ENCODE data around the gene SLC35A3. TPM values are rescaled to one million over a fixed set of nuclear protein-coding genes. Genes with fewer than 3 reads are reported as not detected.

Gene SLC35A3
- total and polyA plus RNA-seq, 10 of the 15 experiments (the other 5 are each of a cell fraction or from before 2014, with no cell fraction given), result 3.6 to 24.3 (median 15.4) TPM

DNA sequence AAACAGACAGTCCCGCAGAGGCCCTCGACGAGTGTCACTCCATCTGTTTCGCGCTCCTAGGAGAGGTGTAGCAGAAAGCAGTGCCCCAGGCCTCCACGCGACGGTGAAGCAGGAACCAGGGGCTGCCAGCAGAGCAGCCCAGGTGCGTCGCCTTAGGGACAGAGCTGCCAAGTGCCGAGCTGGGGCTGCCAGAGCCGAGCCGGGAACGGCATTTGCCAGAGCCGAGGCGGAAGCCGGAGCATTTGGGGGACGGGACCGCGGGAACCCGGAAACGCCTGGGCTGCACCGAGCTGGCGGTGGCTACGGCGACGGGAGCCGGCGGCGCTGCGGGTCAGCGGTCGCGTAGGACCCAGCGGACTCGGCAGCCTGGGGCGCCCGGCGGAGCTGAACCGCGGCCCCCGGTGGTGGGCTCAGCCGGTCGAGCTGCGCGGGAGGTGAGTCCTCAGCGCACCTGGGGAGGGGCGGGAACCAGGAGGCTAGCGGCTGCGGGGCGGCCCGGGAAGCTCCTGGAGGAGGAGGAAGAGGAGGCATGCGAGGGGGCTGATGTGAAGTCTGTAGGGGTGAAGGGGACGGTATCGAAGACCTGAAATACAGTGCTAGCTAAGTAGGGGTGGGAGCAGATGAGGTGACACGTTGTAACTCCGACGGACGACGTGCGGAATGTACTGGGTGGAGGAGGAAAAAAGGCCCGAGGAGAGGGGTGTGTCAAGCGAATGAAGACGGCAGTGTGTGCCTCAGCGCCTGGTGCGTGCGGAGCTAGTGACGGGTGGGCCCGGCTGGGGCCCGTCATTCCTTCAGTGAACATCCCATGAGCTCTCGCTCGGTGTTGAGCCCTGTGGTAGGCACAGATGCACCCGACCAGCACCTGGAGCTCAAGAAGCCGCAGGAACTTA is at the start of gene SLC35A3 (continued):
- TF ChIP-seq, protein P1, sequence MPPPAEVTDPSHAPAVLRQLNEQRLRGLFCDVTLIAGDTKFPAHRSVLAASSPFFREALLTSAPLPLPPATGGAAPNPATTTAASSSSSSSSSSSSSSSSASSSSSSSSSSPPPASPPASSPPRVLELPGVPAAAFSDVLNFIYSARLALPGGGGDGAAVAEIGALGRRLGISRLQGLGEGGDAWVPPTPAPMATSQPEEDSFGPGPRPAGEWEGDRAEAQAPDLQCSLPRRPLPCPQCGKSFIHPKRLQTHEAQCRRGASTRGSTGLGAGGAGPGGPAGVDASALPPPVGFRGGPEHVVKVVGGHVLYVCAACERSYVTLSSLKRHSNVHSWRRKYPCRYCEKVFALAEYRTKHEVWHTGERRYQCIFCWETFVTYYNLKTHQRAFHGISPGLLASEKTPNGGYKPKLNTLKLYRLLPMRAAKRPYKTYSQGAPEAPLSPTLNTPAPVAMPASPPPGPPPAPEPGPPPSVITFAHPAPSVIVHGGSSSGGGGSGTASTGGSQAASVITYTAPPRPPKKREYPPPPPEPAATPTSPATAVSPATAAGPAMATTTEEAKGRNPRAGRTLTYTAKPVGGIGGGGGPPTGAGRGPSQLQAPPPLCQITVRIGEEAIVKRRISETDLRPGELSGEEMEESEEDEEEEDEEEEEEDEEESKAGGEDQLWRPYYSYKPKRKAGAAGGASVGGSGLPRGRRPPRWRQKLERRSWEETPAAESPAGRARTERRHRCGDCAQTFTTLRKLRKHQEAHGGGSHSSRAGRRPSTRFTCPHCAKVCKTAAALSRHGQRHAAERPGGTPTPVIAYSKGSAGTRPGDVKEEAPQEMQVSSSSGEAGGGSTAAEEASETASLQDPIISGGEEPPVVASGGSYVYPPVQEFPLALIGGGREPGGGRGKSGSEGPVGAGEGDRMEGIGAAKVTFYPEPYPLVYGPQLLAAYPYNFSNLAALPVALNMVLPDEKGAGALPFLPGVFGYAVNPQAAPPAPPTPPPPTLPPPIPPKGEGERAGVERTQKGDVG (CRISPR knock-in tag; IDR thresholded peaks at IDR 0.05), result no peak
- peak; percentile 57 for TF ChIP-seq KLF5 (IDR thresholded peaks at IDR 0.05; ENCODE audit: partially characterized antibody)
- peak; percentile 93 for TF ChIP-seq IKZF1 (conservative IDR thresholded peaks at IDR 0.05)
- no peak for TF ChIP-seq BRCA1 (IDR thresholded peaks at IDR 0.05; ENCODE audit: low read depth, low read length)
- TF ChIP-seq, protein P2, sequence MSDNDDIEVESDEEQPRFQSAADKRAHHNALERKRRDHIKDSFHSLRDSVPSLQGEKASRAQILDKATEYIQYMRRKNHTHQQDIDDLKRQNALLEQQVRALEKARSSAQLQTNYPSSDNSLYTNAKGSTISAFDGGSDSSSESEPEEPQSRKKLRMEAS (IDR thresholded peaks at IDR 0.05; ENCODE audit: low read depth, low read length), result peak; percentile 78; the same call in 1 of the 2 replicates
- no peak for TF ChIP-seq EZH2 (IDR thresholded peaks at IDR 0.05; ENCODE audit: borderline replicate concordance, control insufficient read depth, low read depth, low read length)
- TF ChIP-seq, protein P3, sequence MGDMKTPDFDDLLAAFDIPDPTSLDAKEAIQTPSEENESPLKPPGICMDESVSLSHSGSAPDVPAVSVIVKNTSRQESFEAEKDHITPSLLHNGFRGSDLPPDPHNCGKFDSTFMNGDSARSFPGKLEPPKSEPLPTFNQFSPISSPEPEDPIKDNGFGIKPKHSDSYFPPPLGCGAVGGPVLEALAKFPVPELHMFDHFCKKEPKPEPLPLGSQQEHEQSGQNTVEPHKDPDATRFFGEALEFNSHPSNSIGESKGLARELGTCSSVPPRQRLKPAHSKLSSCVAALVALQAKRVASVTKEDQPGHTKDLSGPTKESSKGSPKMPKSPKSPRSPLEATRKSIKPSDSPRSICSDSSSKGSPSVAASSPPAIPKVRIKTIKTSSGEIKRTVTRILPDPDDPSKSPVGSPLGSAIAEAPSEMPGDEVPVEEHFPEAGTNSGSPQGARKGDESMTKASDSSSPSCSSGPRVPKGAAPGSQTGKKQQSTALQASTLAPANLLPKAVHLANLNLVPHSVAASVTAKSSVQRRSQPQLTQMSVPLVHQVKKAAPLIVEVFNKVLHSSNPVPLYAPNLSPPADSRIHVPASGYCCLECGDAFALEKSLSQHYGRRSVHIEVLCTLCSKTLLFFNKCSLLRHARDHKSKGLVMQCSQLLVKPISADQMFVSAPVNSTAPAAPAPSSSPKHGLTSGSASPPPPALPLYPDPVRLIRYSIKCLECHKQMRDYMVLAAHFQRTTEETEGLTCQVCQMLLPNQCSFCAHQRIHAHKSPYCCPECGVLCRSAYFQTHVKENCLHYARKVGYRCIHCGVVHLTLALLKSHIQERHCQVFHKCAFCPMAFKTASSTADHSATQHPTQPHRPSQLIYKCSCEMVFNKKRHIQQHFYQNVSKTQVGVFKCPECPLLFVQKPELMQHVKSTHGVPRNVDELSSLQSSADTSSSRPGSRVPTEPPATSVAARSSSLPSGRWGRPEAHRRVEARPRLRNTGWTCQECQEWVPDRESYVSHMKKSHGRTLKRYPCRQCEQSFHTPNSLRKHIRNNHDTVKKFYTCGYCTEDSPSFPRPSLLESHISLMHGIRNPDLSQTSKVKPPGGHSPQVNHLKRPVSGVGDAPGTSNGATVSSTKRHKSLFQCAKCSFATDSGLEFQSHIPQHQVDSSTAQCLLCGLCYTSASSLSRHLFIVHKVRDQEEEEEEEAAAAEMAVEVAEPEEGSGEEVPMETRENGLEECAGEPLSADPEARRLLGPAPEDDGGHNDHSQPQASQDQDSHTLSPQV (IDR thresholded peaks at IDR 0.05), result no peak
- TF ChIP-seq NR2F1 (conservative IDR thresholded peaks at IDR 0.05), result peak; percentile 81
- TF ChIP-seq SMAD5 (IDR thresholded peaks at IDR 0.05; ENCODE audit: low read depth), result peak; percentile 29; the same call in 1 of the 2 replicates
- TF ChIP-seq TCF7 (IDR thresholded peaks at IDR 0.05; ENCODE audit: borderline replicate concordance), result no peak
- TF ChIP-seq, protein P4, sequence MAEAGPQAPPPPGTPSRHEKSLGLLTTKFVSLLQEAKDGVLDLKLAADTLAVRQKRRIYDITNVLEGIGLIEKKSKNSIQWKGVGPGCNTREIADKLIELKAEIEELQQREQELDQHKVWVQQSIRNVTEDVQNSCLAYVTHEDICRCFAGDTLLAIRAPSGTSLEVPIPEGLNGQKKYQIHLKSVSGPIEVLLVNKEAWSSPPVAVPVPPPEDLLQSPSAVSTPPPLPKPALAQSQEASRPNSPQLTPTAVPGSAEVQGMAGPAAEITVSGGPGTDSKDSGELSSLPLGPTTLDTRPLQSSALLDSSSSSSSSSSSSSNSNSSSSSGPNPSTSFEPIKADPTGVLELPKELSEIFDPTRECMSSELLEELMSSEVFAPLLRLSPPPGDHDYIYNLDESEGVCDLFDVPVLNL (IDR thresholded peaks at IDR 0.05; ENCODE audit: low read depth, low read length), result peak; percentile 64
- TF ChIP-seq, protein P5, sequence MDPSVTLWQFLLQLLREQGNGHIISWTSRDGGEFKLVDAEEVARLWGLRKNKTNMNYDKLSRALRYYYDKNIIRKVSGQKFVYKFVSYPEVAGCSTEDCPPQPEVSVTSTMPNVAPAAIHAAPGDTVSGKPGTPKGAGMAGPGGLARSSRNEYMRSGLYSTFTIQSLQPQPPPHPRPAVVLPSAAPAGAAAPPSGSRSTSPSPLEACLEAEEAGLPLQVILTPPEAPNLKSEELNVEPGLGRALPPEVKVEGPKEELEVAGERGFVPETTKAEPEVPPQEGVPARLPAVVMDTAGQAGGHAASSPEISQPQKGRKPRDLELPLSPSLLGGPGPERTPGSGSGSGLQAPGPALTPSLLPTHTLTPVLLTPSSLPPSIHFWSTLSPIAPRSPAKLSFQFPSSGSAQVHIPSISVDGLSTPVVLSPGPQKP (IDR thresholded peaks at IDR 0.05; ENCODE audit: low read depth, low read length), result peak; percentile 61
- peak; percentile 60; the same call in 1 of the 2 replicates for TF ChIP-seq TCF12 (IDR thresholded peaks at IDR 0.05; ENCODE audit: low read depth, low read length)
- TF ChIP-seq MTA3 (IDR thresholded peaks at IDR 0.05; ENCODE audit: borderline replicate concordance, low read length), result no peak
- peak; percentile 80; the same call in 2 of the 3 replicates for TF ChIP-seq POU2F2 (IDR thresholded peaks at IDR 0.05; ENCODE audit: borderline replicate concordance, low read depth, low read length)
- no peak for TF ChIP-seq STAT3 (IDR thresholded peaks at IDR 0.05; ENCODE audit: low read depth, low read length)
- peak; percentile 64; the same call in 1 of the 2 replicates for TF ChIP-seq CREM (IDR thresholded peaks at IDR 0.05; ENCODE audit: low read depth)
- TF ChIP-seq ZBED1 (IDR thresholded peaks at IDR 0.05; ENCODE audit: borderline replicate concordance), result no peak
- TF ChIP-seq MTA2 (IDR thresholded peaks at IDR 0.05; ENCODE audit: low read depth), result no peak
- TF ChIP-seq RCOR1 (conservative IDR thresholded peaks at IDR 0.05; ENCODE audit: low read depth, low read length), result no peak
- no peak for TF ChIP-seq CBFB (IDR thresholded peaks at IDR 0.05; ENCODE audit: low read depth)
